Endodermal cell (in vitro differentiated cells): ENCODE data around the gene ST3GAL3. TPM values are rescaled to one million over a fixed set of nuclear protein-coding genes. Genes with fewer than 3 reads are reported as not detected.

Source experiments
- DNase-seq: peaks from one replicate; pipeline ENCODE4 v3.0.0-alpha.2; 2017
- H3K27ac ChIP-seq: 2 replicates; pipeline ENCODE4 v1.5.1; 2013; ENCODE audit warnings: mild to moderate bottlenecking, low read depth, low read length, moderate library complexity
- H3K27me3 ChIP-seq: 2 replicates; pipeline ENCODE4 v1.6.1; 2013; ENCODE audit warnings: mild to moderate bottlenecking, low read length, moderate library complexity; ENCODE audit not compliant: insufficient read depth, control insufficient read depth, poor library complexity, severe bottlenecking
- H3K36me3 ChIP-seq: 2 replicates; pipeline ENCODE4 v1.7.0; 2013; ENCODE audit warnings: mild to moderate bottlenecking, low read length, moderate library complexity; ENCODE audit not compliant: control insufficient read depth, insufficient read depth
- H3K4me1 ChIP-seq: one replicate; pipeline ENCODE4 v1.7.0; 2013; ENCODE audit warnings: low read length; ENCODE audit not compliant: control insufficient read depth, insufficient read depth
- H3K4me3 ChIP-seq: 2 replicates; pipeline ENCODE4 v1.5.1; 2013; ENCODE audit warnings: mild to moderate bottlenecking, low read length, moderate library complexity
- H3K9ac ChIP-seq: 2 replicates; pipeline ENCODE4 v1.6.1; 2013; ENCODE audit warnings: mild to moderate bottlenecking, low read length, moderate library complexity; ENCODE audit not compliant: poor library complexity, severe bottlenecking; ENCODE audit errors: extremely low read depth
- H3K9me3 ChIP-seq: 2 replicates; pipeline ENCODE4 v1.6.1; 2013; ENCODE audit warnings: mild to moderate bottlenecking, low read length, moderate library complexity; ENCODE audit not compliant: control insufficient read depth
- H3K27ac Mint-ChIP-seq: 2 replicates; pipeline ENCODE4 v1.8.0; 2020; ENCODE audit warnings: mixed read lengths
- H3K27me3 Mint-ChIP-seq: 2 replicates; pipeline ENCODE4 v1.8.0; 2021; ENCODE audit warnings: mild to moderate bottlenecking, mixed read lengths; ENCODE audit not compliant: insufficient read depth
- H3K36me3 Mint-ChIP-seq: 2 replicates; pipeline ENCODE4 v1.8.0; 2020; ENCODE audit warnings: low read depth, mixed read lengths
- H3K4me1 Mint-ChIP-seq: 2 replicates; pipeline ENCODE4 v1.8.0; 2020; ENCODE audit warnings: mixed read lengths
- H3K4me3 Mint-ChIP-seq: 2 replicates; pipeline ENCODE4 v1.8.0; 2020; ENCODE audit warnings: mild to moderate bottlenecking, moderate library complexity, mixed read lengths
- H3K9me3 Mint-ChIP-seq: 2 replicates; pipeline ENCODE4 v1.8.0; 2020; ENCODE audit warnings: mild to moderate bottlenecking, mixed read lengths
- CTCF ChIP-seq: fragments of 200-600 bp; sonication (generic); conservative IDR thresholded peaks from 2 replicates; pipeline ENCODE4 v1.5.0; 2021; ENCODE audit warnings: antibody characterized with exemption, mild to moderate bottlenecking
- WGBS, 2 experiments: methylation state at CpG; one replicate each; pipeline versions ENCODE4 v1.1.5 to v1.1.7; 2013; ENCODE audit warnings: missing lambda C conversion rate in 2 of 2, mixed read lengths in 1 of 2; ENCODE audit not compliant: insufficient coverage in 1 of 2, insufficient read length in 1 of 2; 5-methylcytosine and 5-hydroxymethylcytosine counted together
- total RNA-seq, 2 donors: library from RNA; stranded (reverse); fragmentation: NEBNext Ultra II Directional in 1 of 2; extraction: Animal tissue kit (Norgen Biotek cat#: 25700) in 1 of 2; gene quantifications; 2 replicates in 1 of 2; 3 replicates in 1 of 2; pipeline ENCODE4 v1.2.1, GENCODE V29; 2021

The ST3GAL3 gene
- total RNA-seq, 2 donors from 2014 or later, result 15.5 to 15.9 TPM

- Mint-ChIP-seq H3K27ac (no peak overlapping the region), H3K4me1 (peaks cover 4% of the 10 kb centered on the region)
- WGBS, 2 experiments, result 96 to 100% methylated on average over 4 to 12 of the region's 12 CpGs
These were observed 191.6 kb downstream of the ST3GAL3 start for GRCh38 chr1:43898981-43899380.

GRCh38 chr1:43900386-43900785, 193.1 kb downstream of the ST3GAL3 start:
- no peak overlapping the region for H3K9ac ChIP-seq
- no peaks in the 10 kb centered on the region for H3K27me3 ChIP-seq
- Mint-ChIP-seq H3K27ac (no peak overlapping the region), H3K27me3 (no peaks in the 10 kb centered on the region), H3K36me3 (peaks cover 3% of the 10 kb centered on the region), H3K4me1 (peaks cover 4% of the 10 kb centered on the region), H3K4me3 (no peak overlapping the region), H3K9me3 (no peaks in the 10 kb centered on the region)
- no peak for TF ChIP-seq CTCF
- no peak for DNase-seq
- no peak overlapping the region for H3K27ac ChIP-seq
- 90% methylated on average over 3 of the region's 3 CpGs; no CpG with 5 or more reads in 1 of the 2 experiments for WGBS, 2 experiments
- H3K9me3 ChIP-seq, result no peaks in the 10 kb centered on the region
- H3K4me1 ChIP-seq, result no peaks in the 10 kb centered on the region
- no peaks in the 10 kb centered on the region for H3K36me3 ChIP-seq
- no peak overlapping the region for H3K4me3 ChIP-seq

More at GRCh38 chr1:43898981-43899380, 191.6 kb downstream of the ST3GAL3 start:
- H3K4me1 ChIP-seq, result no peaks in the 10 kb centered on the region
- no peak overlapping the region for H3K4me3 ChIP-seq
- H3K9me3 ChIP-seq, result no peaks in the 10 kb centered on the region
- Mint-ChIP-seq H3K27me3 (no peaks in the 10 kb centered on the region), H3K36me3 (peaks cover 4% of the 10 kb centered on the region), H3K9me3 (no peaks in the 10 kb centered on the region), H3K4me3 (no peak overlapping the region)
- no peak overlapping the region for H3K9ac ChIP-seq
- H3K27me3 ChIP-seq, result no peaks in the 10 kb centered on the region
- no peak for DNase-seq
- H3K27ac ChIP-seq, result no peak overlapping the region
- TF ChIP-seq CTCF, result no peak
- no peaks in the 10 kb centered on the region for H3K36me3 ChIP-seq

- Histone ChIP-seq H3K4me1 (no peaks in the 10 kb centered on the region), H3K27me3 (no peaks in the 10 kb centered on the region), H3K27ac (no peak overlapping the region), H3K9ac (no peak overlapping the region), H3K9me3 (no peaks in the 10 kb centered on the region), H3K36me3 (no peaks in the 10 kb centered on the region), H3K4me3 (no peak overlapping the region)
- TF ChIP-seq CTCF, result no peak
- H3K9me3 Mint-ChIP-seq, result no peaks in the 10 kb centered on the region
- H3K36me3 Mint-ChIP-seq, result peaks cover 3% of the 10 kb centered on the region
- H3K4me3 Mint-ChIP-seq, result no peak overlapping the region
- peaks cover 4% of the 10 kb centered on the region for H3K4me1 Mint-ChIP-seq
- H3K27me3 Mint-ChIP-seq, result peaks cover under 1% of the 10 kb centered on the region
- DNase-seq, result no peak
- H3K27ac Mint-ChIP-seq, result no peak overlapping the region
- WGBS, 2 experiments, result 93 to 98% methylated on average over 5 to 7 of the region's 7 CpGs
These were observed 194.0 kb downstream of the ST3GAL3 start for GRCh38 chr1:43901196-43901961.
